GM21381 (cell line): ENCODE measurements around the gene CES4A.
"Not testable (repeated sequence)": the region's sequence is repeated elsewhere in the genome, so short reads cannot be mapped to it uniquely, and the experiment has no call there.

Source experiments
- ATAC-seq: cut with Tn5 transposase; IDR thresholded peaks from one replicate; pipeline ENCODE4 v1.9.1; 2021; ENCODE audit warnings: mild to moderate bottlenecking, moderate library complexity; ENCODE audit not compliant: unreplicated experiment

Gene CES4A

DNA sequence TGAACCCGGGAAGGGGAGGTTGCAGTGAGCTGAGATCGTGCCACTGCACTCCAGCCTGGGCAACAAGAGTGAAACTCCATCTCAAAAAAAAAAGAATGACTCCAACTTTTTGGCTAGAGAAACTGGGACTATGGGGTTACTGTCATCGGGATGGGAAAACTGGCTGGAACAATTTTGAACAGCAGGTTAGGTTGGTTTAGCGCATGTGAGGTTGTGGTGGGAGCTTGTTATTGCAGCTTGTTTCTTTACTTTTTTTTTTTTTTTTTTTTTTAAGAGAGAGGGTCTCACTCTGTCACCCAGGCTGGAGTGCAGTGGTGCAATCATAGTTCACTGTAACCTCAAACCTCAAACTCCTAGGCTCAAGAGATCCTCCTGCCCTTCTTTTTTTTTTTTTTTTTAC is 53.1 kb downstream of the CES4A start:
- ATAC-seq: not testable (repeated sequence)

GRCh38 chr16:67043420-67043819 is 55.0 kb downstream of the CES4A start:
- no peak for ATAC-seq

- no peak for ATAC-seq
These were observed 62.4 kb downstream of the CES4A start for GRCh38 chr16:67050796-67051195.

- no peak for ATAC-seq
These were observed 64.0 kb downstream of the CES4A start for GRCh38 chr16:67052399-67052798.

DNA sequence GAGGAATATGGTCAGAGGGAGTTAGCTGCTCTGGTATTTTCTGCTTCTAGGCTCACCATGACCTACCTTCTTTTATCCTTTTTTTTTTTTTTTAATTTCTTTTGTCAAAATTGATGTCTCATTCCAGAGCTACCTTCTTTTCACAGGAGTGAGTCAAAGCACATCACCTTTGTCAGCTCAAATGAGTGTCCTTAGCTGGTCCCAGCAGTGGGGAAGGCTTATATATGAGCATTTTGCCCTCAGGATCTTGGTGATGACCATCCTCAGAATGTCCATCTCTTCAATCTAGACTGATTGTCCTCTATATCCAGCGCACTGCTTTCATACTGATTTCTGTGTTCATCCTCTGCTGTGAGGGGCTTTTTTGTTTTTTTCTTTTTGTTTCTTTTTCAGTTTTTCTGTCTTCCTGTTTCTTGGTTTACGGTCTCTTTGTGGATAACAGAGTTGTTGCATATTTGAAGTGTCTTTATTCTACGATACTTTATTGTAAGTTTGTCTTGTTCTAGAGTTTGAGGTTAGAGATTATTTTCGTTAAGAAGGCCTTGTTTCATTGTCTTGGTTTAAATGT is 65.5 kb downstream of the CES4A start:
- ATAC-seq: no peak

DNA sequence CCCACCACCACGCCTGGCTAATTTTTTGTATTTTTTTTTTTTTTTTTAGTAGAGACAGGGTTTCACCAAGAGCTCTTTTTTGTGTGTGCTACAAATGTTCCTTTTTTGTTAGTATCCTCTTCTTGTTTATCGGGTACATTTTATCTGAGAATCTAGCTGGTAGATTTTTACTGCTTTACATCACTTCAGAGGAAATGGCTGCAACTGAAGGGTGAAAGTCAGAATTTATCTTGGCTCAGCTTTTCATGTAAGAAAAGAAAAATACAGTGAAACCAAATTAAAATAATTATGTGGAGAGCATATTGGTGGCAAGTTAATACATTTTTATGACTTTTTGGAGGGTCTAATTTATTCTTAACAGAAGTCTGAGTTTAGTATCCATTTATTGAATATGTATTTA is 66.5 kb downstream of the CES4A start:
- no peak for ATAC-seq

- ATAC-seq: no peak
These were observed 67.5 kb downstream of the CES4A start for GRCh38 chr16:67055712-67056487.
